IPS-NIHi7 (cell line): Measurements from ENCODE around the gene AUH.
"Not testable (repeated sequence)": the region's sequence is repeated elsewhere in the genome, so short reads cannot be mapped to it uniquely, and the experiment has no call there.

Source experiments
- DNase-seq: peaks from one replicate; pipeline ENCODE4 v3.0.0; 2012; ENCODE audit warnings: mixed read lengths; ENCODE audit errors: extremely low spot score

The AUH gene

GRCh38 chr9:91378695-91379127, 17.0 kb upstream of the AUH start:
- no peak for DNase-seq

- DNase-seq = not testable (repeated sequence)
These were observed 16.3 kb upstream of the AUH start for GRCh38 chr9:91378054-91378453.

GRCh38 chr9:91376239-91376638, 14.5 kb upstream of the AUH start:
- no peak for DNase-seq

DNA sequence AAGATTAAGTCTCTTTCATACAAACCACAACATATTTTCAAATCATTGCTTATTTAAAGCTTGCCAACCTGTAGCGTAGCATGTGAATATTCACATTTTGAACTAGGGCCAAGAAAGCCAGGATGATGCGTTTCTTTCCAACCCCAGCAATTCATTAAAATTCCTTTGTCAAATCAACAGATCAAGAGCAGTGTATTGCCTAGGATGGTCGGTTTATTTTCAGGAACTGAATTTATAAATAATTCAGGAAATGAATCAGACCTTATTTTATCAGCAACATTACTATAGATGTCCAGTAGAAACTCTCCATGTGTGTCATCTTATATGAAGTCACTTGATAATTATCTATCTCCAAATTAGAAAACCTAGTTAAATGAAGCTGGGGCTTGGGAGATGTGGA, 13.2 kb upstream of the AUH start:
- no peak for DNase-seq

GRCh38 chr9:91371894-91372293, 10.2 kb upstream of the AUH start:
- DNase-seq = no peak

DNA sequence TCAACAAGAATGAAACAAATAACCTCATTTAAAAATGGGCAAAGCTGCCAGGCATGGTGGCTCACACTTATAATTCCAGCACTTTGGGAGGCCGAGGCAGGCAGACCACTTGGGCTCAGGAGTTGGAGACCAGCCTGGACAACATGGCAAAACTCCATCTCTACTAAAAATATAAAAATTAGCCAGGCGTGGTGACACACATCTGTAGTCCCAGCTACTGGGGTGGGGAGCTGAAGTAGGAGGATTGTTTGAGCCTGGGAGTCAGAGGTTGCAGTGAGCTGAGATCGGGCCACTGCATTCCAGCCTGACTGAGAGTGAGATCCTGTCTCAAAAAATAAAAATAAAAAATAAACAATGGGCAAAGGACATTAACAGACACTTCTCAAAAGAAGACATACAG, 8.3 kb upstream of the AUH start:
- not testable (repeated sequence) for DNase-seq

GRCh38 chr9:91364702-91365101, 3.0 kb upstream of the AUH start:
- DNase-seq = no peak

DNA sequence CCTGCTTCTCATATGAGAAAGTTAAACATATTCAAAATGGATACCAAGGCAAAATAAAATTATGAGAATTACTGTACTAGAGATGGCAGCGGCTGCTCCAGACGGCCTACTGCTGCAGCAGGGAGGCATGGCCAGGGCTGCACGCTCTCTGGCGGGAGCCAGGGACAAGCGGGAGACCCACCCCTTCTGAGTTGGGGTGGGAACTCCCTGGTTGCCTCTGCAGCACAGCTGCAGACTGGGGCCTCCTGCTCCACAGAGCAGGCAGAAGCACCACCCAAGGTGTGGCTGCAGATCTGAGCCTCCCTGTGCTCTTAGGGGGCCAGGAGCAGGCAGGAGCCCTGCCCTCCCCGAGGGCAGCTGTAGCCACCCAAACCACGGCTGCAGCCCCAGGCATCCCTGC, 2.3 kb upstream of the AUH start:
- DNase-seq = no peak

DNA sequence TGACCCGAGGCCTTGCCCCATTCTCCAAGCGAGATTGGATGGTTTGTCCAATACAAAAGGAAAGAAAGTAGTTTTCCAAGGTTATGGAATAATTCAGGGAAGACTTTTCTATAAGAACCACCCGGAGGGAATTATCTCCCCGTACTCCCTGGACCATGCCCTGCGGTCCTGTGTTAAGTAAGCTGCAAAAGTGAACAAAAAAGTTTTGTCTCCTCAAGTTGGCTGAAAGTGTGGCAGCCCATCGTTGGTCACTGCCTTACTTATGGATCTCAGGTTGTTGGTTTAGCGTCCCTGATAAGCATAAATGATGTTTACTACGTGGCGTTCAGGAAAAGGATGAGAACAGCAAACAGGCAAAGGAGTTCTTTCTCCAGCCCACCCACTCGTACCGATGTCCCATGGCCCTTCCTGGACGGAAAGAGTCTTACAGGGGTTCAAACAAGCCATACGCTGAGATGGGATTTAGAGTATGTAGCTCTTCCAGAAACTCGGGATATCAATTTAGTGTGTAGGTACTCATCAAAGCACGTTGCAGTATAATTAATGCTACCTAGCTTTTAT, 413 bp upstream of the AUH start:
- DNase-seq = no peak

DNA sequence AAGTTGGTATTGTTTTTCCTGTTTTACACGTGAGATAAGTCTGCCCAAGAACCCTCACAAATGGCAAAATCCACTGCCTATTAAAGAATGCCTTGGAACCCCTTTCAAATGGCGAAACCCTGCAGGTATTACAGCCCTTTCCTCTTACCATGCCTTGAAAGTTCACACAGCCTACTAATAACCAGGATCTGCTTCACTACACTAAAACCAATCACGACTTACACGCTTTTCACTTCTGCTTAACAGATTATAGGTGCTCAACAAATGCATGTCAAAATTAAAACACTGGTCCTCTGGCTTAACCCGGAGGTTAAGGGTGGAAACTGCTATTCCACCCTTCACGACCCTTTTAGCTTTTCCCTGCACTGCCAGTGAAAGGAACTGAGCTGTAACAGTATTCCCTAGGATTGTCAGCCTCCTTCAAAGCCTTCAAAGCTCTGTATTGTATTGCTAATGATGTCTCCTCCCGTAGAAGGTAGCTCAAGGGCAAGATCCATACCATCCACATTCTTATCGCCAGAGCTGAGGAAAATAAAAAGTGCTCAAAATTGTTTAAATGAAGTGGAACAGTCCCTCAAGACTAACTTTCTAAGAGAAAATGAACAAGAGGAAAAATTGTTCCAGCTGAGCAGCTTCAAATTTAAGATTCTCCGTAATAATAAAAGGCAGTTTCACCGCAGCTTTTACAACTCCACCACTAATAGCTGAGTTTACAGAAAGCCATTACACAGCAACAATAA, 997 bp downstream of the AUH start:
- DNase-seq = peak; percentile 61

DNA sequence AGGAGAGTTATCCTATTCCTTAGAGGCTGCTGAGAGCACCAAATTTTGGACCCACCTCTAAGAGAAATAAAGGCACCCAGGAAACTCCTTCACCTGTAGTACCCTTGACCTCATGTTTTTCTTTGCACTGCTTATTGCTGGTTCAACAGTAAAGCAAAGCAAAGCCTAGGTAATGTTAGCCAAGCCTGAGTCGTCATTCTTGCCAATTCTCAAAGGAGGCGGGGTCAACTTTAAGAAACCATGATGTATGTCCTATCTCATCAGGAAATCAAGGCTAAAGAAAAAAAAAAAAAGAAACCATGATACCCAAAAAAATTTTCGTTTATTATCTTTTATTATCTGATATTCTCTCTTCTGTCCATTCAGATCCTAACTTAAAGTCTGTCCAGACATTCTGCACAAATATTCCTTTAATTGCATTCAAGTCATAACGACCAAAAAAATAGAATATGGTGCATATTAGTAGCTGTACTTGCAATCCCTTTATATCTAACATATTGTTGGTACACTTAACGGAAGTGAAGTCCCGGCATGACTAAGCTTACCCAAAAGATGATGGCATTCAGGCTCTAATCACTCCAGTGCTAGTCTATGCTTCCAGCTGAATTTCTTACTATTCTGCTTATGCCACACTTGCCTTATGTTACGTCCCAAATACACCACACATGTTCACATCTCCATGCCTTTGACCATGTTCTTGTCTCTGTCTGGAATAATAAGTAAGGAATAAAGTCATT, 1.8 kb downstream of the AUH start:
- DNase-seq = no peak

GRCh38 chr9:91359083-91359482, 2.6 kb downstream of the AUH start:
- no peak for DNase-seq

GRCh38 chr9:91354881-91355280, 6.8 kb downstream of the AUH start:
- DNase-seq = no peak

GRCh38 chr9:91349115-91349555, 12.6 kb downstream of the AUH start:
- DNase-seq = no peak

GRCh38 chr9:91348191-91348807, 13.4 kb downstream of the AUH start:
- DNase-seq = no peak

DNA sequence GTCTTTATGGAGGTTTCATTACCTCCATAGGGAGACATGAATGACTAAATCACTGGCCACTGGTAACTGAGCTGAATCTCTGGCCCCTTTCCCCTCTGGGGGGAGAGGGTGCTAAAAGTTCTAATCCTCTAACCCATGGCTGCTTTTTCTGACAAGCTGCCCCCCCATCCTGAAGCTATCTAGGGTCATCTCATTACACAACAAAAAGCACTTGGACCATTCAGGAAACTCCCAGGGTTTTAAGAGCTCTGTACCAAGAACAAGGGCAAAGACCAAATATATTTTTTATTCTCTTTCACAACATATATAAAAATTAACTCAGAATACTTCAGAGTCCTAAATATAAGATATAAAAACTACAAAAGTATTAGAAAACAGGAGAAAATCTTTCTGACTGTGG, 14.3 kb downstream of the AUH start:
- DNase-seq = no peak

DNA sequence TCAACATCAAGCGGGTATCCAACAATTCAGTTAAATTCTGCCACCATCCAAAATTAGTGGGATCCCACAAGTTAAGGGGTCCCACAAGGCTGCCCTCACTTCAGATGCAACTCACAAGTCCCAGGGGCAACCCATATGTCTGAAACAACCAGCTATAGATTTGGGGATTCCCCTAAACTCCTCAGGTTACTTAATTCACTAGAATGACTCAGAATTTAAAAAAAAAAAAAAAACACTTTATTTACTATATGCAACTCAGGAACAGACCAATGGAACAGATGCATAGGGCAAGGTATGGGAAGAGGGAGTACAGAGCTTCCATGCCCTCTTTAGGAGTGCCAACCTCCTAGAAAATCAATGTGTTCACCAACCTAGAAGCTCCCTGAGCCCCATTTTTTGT, 15.1 kb downstream of the AUH start:
- no peak for DNase-seq

GRCh38 chr9:91345978-91346377, 15.7 kb downstream of the AUH start:
- peak; percentile 14 for DNase-seq

GRCh38 chr9:91342575-91342974, 19.1 kb downstream of the AUH start:
- no peak for DNase-seq

DNA sequence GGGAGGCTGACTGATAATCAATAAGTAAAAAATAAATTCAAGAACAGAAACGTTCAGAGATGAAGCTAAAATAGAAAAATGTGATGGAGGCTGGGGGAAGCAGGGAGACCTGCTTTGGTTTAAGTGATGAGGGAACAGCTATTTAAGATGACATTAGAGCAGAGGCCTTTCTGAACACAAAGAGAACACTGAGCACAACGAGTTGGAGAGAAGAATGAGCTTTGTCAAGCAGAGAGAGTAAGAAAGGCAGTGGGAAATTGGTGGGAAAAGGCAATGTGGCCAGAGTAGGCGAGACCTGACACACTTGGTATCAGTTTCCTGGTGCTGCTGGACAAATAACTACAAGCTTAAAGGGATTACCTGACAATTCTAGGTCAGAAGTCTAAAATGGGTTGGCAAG, 20.0 kb downstream of the AUH start:
- DNase-seq = no peak

DNA sequence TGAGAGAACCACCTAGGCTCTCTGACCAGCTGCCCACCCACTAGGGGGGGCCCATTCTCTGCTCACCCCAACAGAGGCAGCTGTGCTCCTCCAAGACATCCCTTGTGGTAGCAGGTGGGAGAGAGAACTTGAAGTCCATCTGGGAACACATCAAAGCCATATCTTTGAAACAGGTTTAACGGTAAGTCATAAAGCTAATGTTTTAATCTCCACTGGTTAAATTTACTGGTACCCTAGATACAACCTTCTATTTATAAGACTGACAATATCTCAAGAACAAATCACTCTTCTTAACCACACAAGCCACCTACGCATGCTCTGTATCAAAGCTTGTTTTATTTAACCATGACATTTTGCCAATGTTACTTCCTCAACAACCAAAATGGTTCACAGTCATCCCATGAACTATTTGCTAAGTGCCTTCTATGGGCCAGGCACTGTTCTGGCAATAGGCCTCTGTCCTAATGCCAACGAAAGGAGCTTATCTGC, 20.4 kb downstream of the AUH start:
- DNase-seq = peak; percentile 12

GRCh38 chr9:91340395-91340967, 21.2 kb downstream of the AUH start:
- no peak for DNase-seq
